IMR-90 (cell line): ENCODE measurements around the gene SRC. TPM values are rescaled to one million over a fixed set of nuclear protein-coding genes. Genes with fewer than 3 reads are reported as not detected.

Experiments
- ATAC-seq: fragments of 200-7000 bp; cut with Tn5 transposase; 2 replicates; pipeline ENCODE4 v1.9.1; 2020; ENCODE audit warnings: low read depth, mild to moderate bottlenecking, moderate library complexity
- BruUV-seq: library from RNA; stranded (reverse); fragments of 400-500 nt; replicated peaks from 2 replicates; lab custom pipeline; 2021; lab: Mats Ljungman, UMichigan
- CTCF ChIA-PET: fragments of 300-600 bp; formaldehyde crosslinking; extraction: SDS; loops from one replicate; lab custom pipeline; 2021; ENCODE audit warnings: antibody characterized with exemption; lab: Yijun Ruan, JAX
- POLR2A ChIA-PET: fragments of 300-600 bp; sonication (Branson Sonifier 250); formaldehyde crosslinking; loops from one replicate; lab custom pipeline; 2022; ENCODE audit warnings: antibody characterized with exemption; ENCODE audit not compliant: unreplicated experiment; lab: Charles Lee
- DNase-seq: peaks from one replicate; pipeline ENCODE4 v3.0.0; 2013
- H2AFZ ChIP-seq: replicated peaks from 2 replicates; pipeline ENCODE3; 2013; ENCODE audit warnings: low read length, mild to moderate bottlenecking; ENCODE audit not compliant: poor library complexity
- H2AK5ac ChIP-seq: 2 replicates; pipeline ENCODE4 v1.6.1; 2013; ENCODE audit warnings: low read depth, low read length, inconsistent platforms
- H2AK9ac ChIP-seq: replicated peaks from 2 replicates; pipeline ENCODE3; 2013; ENCODE audit warnings: mild to moderate bottlenecking, low read depth, low read length, moderate library complexity; ENCODE audit not compliant: poor library complexity
- H2BK120ac ChIP-seq: 2 replicates; pipeline ENCODE4 v1.6.1; 2013; ENCODE audit warnings: low read depth, low read length, inconsistent platforms
- H2BK15ac ChIP-seq: 3 replicates; pipeline ENCODE4 v1.6.1; 2013; ENCODE audit warnings: low read depth, low read length, inconsistent platforms
- H2BK20ac ChIP-seq: 2 replicates; pipeline ENCODE4 v1.6.1; 2013; ENCODE audit warnings: low read depth, mild to moderate bottlenecking, inconsistent platforms, low read length, moderate library complexity
- H2BK5ac ChIP-seq: 2 replicates; pipeline ENCODE4 v1.6.1; 2013; ENCODE audit warnings: mild to moderate bottlenecking, low read depth, low read length, inconsistent platforms; ENCODE audit not compliant: poor library complexity, severe bottlenecking
- H3K14ac ChIP-seq: replicated peaks from 2 replicates; pipeline ENCODE4 v1.6.1; 2013; ENCODE audit warnings: low read depth, low read length, inconsistent platforms
- H3K18ac ChIP-seq: 2 replicates; pipeline ENCODE4 v1.6.1; 2013; ENCODE audit warnings: low read depth, low read length, control low read depth
- H3K23ac ChIP-seq: 2 replicates; pipeline ENCODE4 v1.6.1; 2013; ENCODE audit warnings: low read depth, low read length, inconsistent platforms
- H3K27ac ChIP-seq: 2 replicates; pipeline ENCODE4 v1.5.1; 2013; ENCODE audit warnings: mild to moderate bottlenecking, control low read depth, low read length; ENCODE audit not compliant: insufficient read depth
- H3K27me3 ChIP-seq: 2 replicates; pipeline ENCODE4 v1.6.1; 2013; ENCODE audit warnings: low read length; ENCODE audit not compliant: control insufficient read depth, insufficient read depth
- H3K36me3 ChIP-seq: 2 replicates; pipeline ENCODE4 v1.6.1; 2013; ENCODE audit warnings: low read length, mixed read lengths; ENCODE audit not compliant: control insufficient read depth, insufficient read depth
- H3K4ac ChIP-seq: 2 replicates; pipeline ENCODE4 v1.6.1; 2013; ENCODE audit warnings: low read depth, low read length, inconsistent platforms
- H3K4me1 ChIP-seq: 2 replicates; pipeline ENCODE4 v1.6.1; 2013; ENCODE audit warnings: low read length, mixed read lengths; ENCODE audit not compliant: control insufficient read depth, insufficient read depth
- H3K4me2 ChIP-seq: 2 replicates; pipeline ENCODE4 v1.6.1; 2013; ENCODE audit warnings: low read depth, mild to moderate bottlenecking, control low read depth, low read length, moderate library complexity
- H3K4me3 ChIP-seq: 2 replicates; pipeline ENCODE4 v1.5.1; 2013; ENCODE audit warnings: low read depth, mild to moderate bottlenecking, control low read depth, low read length, moderate library complexity; ENCODE audit not compliant: insufficient read depth
- H3K56ac ChIP-seq: 2 replicates; pipeline ENCODE4 v1.6.1; 2013; ENCODE audit warnings: low read length, inconsistent platforms; ENCODE audit not compliant: insufficient read depth; ENCODE audit errors: extremely low read depth
- H3K79me1 ChIP-seq, 2 experiments: 2 replicates each; pipeline ENCODE4 v1.6.1; 2013; ENCODE audit warnings: low read length in 2 of 2, inconsistent platforms in 1 of 2, low read depth in 1 of 2
- H3K9ac ChIP-seq: 2 replicates; pipeline ENCODE4 v1.6.1; 2013; ENCODE audit warnings: low read depth, low read length, control low read depth
- H3K9me1 ChIP-seq: 2 replicates; pipeline ENCODE4 v1.6.1; 2013; ENCODE audit warnings: low read length, inconsistent platforms; ENCODE audit not compliant: insufficient read depth
- H3K9me3 ChIP-seq: 2 replicates; pipeline ENCODE4 v1.6.1; 2013; ENCODE audit warnings: low read length; ENCODE audit not compliant: control insufficient read depth, insufficient read depth
- H4K20me1 ChIP-seq: 2 replicates; pipeline ENCODE4 v1.6.1; 2013; ENCODE audit warnings: low read length, inconsistent platforms; ENCODE audit not compliant: insufficient read depth
- H4K5ac ChIP-seq: 2 replicates; pipeline ENCODE4 v1.6.1; 2013; ENCODE audit warnings: mild to moderate bottlenecking, low read depth, low read length, control low read depth
- H4K8ac ChIP-seq, 2 experiments: 2 replicates each; pipeline ENCODE4 v1.6.1; 2013; ENCODE audit warnings: low read depth in 2 of 2, low read length in 2 of 2, control low read depth in 1 of 2, inconsistent platforms in 1 of 2
- H4K91ac ChIP-seq: 2 replicates; pipeline ENCODE4 v1.6.1; 2013; ENCODE audit warnings: low read depth, low read length, inconsistent platforms; ENCODE audit not compliant: insufficient read depth
- CTCF ChIP-seq: conservative IDR thresholded peaks from 2 replicates; pipeline ENCODE4 v1.5.1; 2012; ENCODE audit warnings: mild to moderate bottlenecking, low read depth, low read length, improper control_type of control experiment
- MAZ ChIP-seq: IDR thresholded peaks from 2 replicates; pipeline ENCODE4 v1.6.1; 2012; ENCODE audit warnings: low read depth, mild to moderate bottlenecking, low read length, improper control_type of control experiment, moderate library complexity, borderline replicate concordance
- MXI1 ChIP-seq: IDR thresholded peaks from 2 replicates; pipeline ENCODE4 v1.6.1; 2012; ENCODE audit warnings: low read depth, mild to moderate bottlenecking, low read length, moderate library complexity, borderline replicate concordance
- RAD21 ChIP-seq: IDR thresholded peaks from 2 replicates; pipeline ENCODE4 v1.6.1; 2012; ENCODE audit warnings: low read length, improper control_type of control experiment
- SMC3 ChIP-seq: fragments of 150-350 bp; IDR thresholded peaks from 2 replicates; pipeline ENCODE4 v1.6.1; 2016; ENCODE audit warnings: low read depth, mild to moderate bottlenecking, antibody characterized with exemption, low read length, moderate library complexity
- WGBS, 2 experiments: methylation state at CpG; one replicate each; pipeline versions ENCODE4 v1.1.5 to v1.1.7; 2013; ENCODE audit warnings: missing lambda C conversion rate in 2 of 2; ENCODE audit not compliant: insufficient read length in 1 of 2; ENCODE audit errors: extremely low coverage in 2 of 2; 5-methylcytosine and 5-hydroxymethylcytosine counted together
- dilution Hi-C: fragments of 300-500 bp; cut with HindIII; formaldehyde crosslinking; loops from one replicate; pipeline ENCODE4 v1.14.3; 2018; ENCODE audit warnings: low sequenced_read_pairs; ENCODE audit not compliant: unreplicated experiment
- in situ Hi-C: fragments of 300-500 bp; cut with MboI; formaldehyde crosslinking; loops from 3 replicates; pipeline ENCODE4 v1.14.3; 2019; ENCODE audit warnings: low sequenced_read_pairs, inconsistent platforms, mixed read lengths
- intact Hi-C: fragments of 100-400 bp; cut with micrococcal nuclease; formaldehyde crosslinking; loops from 2 replicates; pipeline ENCODE4 v1.10.0; 2022
- polyA plus RNA-seq, 3 experiments: library from polyadenylated mRNA; depleted of rRNA; stranded (reverse); fragments of >200 nt; gene quantifications; 2 replicates each; pipeline ENCODE4 v1.2.3, GENCODE V29; 2012; ENCODE audit warnings: low replicate concordance in 1 of 3
- total RNA-seq: library from RNA; depleted of rRNA; stranded (reverse); fragments of >200 nt; gene quantifications from 2 replicates; pipeline ENCODE4 v1.2.3, GENCODE V29; 2012

SRC gene
- total and polyA plus RNA-seq, 2 of the 4 experiments (the other 2 are of a cell fraction) = 7.0 to 24.2 TPM

- H3K4me3 ChIP-seq = no peak overlapping the region
- ATAC-seq (peak; percentile 45; the same call in 1 of the 2 replicates), DNase-seq (no peak)
- dilution Hi-C loops = no loop called here
- H3K9me3 ChIP-seq = no peaks in the 10 kb centered on the region
- H2BK120ac ChIP-seq = no peak overlapping the region
- H3K27ac ChIP-seq = no peak overlapping the region
- peaks cover 24% of the 10 kb centered on the region for H3K36me3 ChIP-seq
- no peak overlapping the region for H2BK15ac ChIP-seq
- H3K4me1 ChIP-seq = no peaks in the 10 kb centered on the region
- peak overlapping the region; percentile 21 for H2AFZ ChIP-seq
- H3K27me3 ChIP-seq = no peaks in the 10 kb centered on the region
- H3K18ac ChIP-seq = no peak overlapping the region
- 97% methylated on average over 3 of the region's 16 CpGs; no CpG with 5 or more reads in 1 of the 2 experiments for WGBS, 2 experiments
- no peak overlapping the region for H4K5ac ChIP-seq
- H2BK20ac ChIP-seq = no peak overlapping the region
- H2AK5ac ChIP-seq = no peak overlapping the region
- no peak overlapping the region for H3K9ac ChIP-seq
- no peak overlapping the region for H3K56ac ChIP-seq
- no peak overlapping the region for H2BK5ac ChIP-seq
- H3K4me2 ChIP-seq = no peak overlapping the region
- H4K91ac ChIP-seq = no peak overlapping the region
- H3K79me1 ChIP-seq = peaks cover 0 to 2% of the 10 kb centered on the region in 2 experiments; a peak in 1 of 4 replicates
- no TSS peak for BruUV-seq
- no peak overlapping the region for H2AK9ac ChIP-seq
- no peaks in the 10 kb centered on the region for H3K9me1 ChIP-seq
- ChIA-PET CTCF (no interaction called here), POLR2A (no interaction called here)
- H3K14ac ChIP-seq = no peak overlapping the region
- H3K23ac ChIP-seq = no peak overlapping the region
- H4K8ac ChIP-seq = no peak overlapping the region
- H3K4ac ChIP-seq = no peak overlapping the region
- in situ Hi-C loops = loop anchor here (5.0 kb wide), 1 partner anchor 135 kb away; the partner anchor contains the start of gene BLCAP
- intact Hi-C loops = no loop called here
- peaks cover 16% of the 10 kb centered on the region for H4K20me1 ChIP-seq
- TF ChIP-seq SMC3 = peak; percentile 39
- TF ChIP-seq MXI1 = no peak
- peak; percentile 39; the same call in 1 of the 2 replicates for TF ChIP-seq CTCF
- TF ChIP-seq RAD21 = peak; percentile 41
- TF ChIP-seq MAZ = no peak
Measured at GRCh38 chr20:37392441-37393195, 46.7 kb downstream of the SRC start.
